Kidney (tissue), 14 donors: Measurements from ENCODE around the gene KCTD12. TPM values are rescaled to one million over a fixed set of nuclear protein-coding genes. Genes with fewer than 3 reads are reported as not detected.

Experiments
- DNase-seq, 5 donors: peaks; one replicate each; pipeline ENCODE4 v3.0.0-alpha.2; 2013 to 2020
- FAIRE-seq: peaks from 2 replicates; lab custom pipeline; 2012; peaks lifted over from hg19 to GRCh38; lab: Jason Lieb, UNC
- H3K27ac ChIP-seq, 2 donors: one replicate each; pipeline ENCODE4 v1.7.0; 2013; ENCODE audit warnings: low read depth in 2 of 2, low read length in 2 of 2, inconsistent platforms in 1 of 2
- H3K27me3 ChIP-seq: one replicate; pipeline ENCODE4 v1.7.1; 2013; ENCODE audit warnings: low read length, inconsistent platforms; ENCODE audit not compliant: control insufficient read depth, insufficient read depth
- H3K36me3 ChIP-seq, 3 donors: one replicate each; pipeline versions ENCODE4 v1.7.0 to v1.7.1; 2013; ENCODE audit warnings: low read length in 3 of 3, control low read depth in 1 of 3, inconsistent platforms in 1 of 3; ENCODE audit not compliant: insufficient read depth in 3 of 3, control insufficient read depth in 2 of 3
- H3K4me1 ChIP-seq, 3 donors: one replicate each; pipeline versions ENCODE4 v1.7.0 to v1.7.1; 2013; ENCODE audit warnings: low read length in 3 of 3, inconsistent platforms in 1 of 3, low read depth in 1 of 3; ENCODE audit not compliant: control insufficient read depth in 2 of 3, insufficient read depth in 2 of 3
- H3K4me3 ChIP-seq, 3 donors: one replicate each; pipeline versions ENCODE4 v1.7.0 to v1.8.1; 2013; ENCODE audit warnings: low read length in 3 of 3, control low read depth in 1 of 3, inconsistent platforms in 1 of 3
- H3K9ac ChIP-seq, 3 donors: one replicate each; pipeline versions ENCODE4 v1.7.0 to v1.7.1; 2013; ENCODE audit warnings: low read length in 3 of 3, control low read depth in 1 of 3, inconsistent platforms in 1 of 3
- H3K9me3 ChIP-seq, 3 donors: one replicate each; pipeline versions ENCODE4 v1.7.0 to v1.7.1; 2013; ENCODE audit warnings: low read length in 3 of 3, control low read depth in 1 of 3, inconsistent platforms in 1 of 3; ENCODE audit not compliant: control insufficient read depth in 2 of 3, insufficient read depth in 1 of 3
- CTCF ChIP-seq: IDR thresholded peaks from 3 replicates; pipeline ENCODE4 v1.5.1; 2012; ENCODE audit warnings: mild to moderate bottlenecking, moderate library complexity, borderline replicate concordance; ENCODE audit not compliant: insufficient read depth; ENCODE audit errors: extremely low read depth
- intact Hi-C: fragments of 100-400 bp; cut with DNase I; formaldehyde crosslinking; loops from one replicate; pipeline ENCODE4 v1.11.1; 2022
- polyA plus RNA-seq: library from polyadenylated mRNA; stranded (reverse); fragments of 350-450 nt; fragmentation: Illumina TruSeq; extraction: RNeasy Lipid Tissue Mini Kit (QIAGEN cat#74804); gene quantifications from one replicate; pipeline ENCODE4 v1.2.3, GENCODE V29; 2014; ENCODE audit warnings: low read depth, low replicate concordance; ENCODE audit not compliant: insufficient read depth
- total RNA-seq: library from RNA; stranded (reverse); fragmentation: NEBNext Ultra II Directional; extraction: Animal tissue kit (Norgen Biotek cat#: 25700); gene quantifications from one replicate; pipeline ENCODE4 v1.2.1, GENCODE V29; 2021
- donor health status: control.
- donor health status: control.
- donor health status: control.
- donor health status: control.
- donor health status: control.
- donor health status: DM: yes; HTN: yes; CAD: no.
- donor health status: Normal renal cell carcinoma (clear cell type).

The KCTD12 gene
- total and polyA plus RNA-seq, 2 donors from 2014 or later: 18.0 to 132 TPM

DNA sequence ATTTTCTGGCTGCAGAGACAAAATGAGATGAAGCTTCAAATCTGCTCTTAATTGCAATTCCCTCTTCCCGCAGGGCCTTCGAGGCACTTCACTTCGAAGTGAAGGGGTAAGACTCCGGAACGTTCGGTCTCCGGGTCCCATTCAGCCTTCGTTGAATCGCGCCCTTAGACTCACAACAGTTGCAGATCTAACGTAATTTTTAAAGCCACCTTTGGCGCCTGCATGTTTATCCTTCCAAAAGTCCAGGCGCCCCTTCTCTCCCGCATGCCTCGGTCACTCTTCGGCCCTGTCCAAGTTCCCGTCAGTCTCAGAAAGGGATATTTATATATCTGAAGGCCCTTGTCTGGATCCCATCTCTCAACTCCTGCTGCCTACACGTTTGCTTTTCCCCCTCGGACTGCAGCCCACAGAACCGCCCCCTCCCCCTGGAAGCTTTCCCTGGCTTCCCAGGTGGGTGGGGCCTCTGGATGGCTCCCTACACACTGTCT lies 915 bp upstream of the KCTD12 start:
- H3K4me3 ChIP-seq: peak overlapping the region; percentile 63 to 68 (median 68)
- peaks cover 0 to 6% (median 4%) of the 10 kb centered on the region in 3 donors for H3K4me1 ChIP-seq
- FAIRE-seq (no peak), DNase-seq (peak in 2 of 5 donors; percentile 41 to 64)
- no peak for TF ChIP-seq CTCF
- no peaks in the 10 kb centered on the region for H3K27me3 ChIP-seq
- H3K27ac ChIP-seq: peak overlapping the region; percentile 29 to 71
- peak overlapping the region; percentile 17 to 49 (median 38) for H3K9ac ChIP-seq
- H3K36me3 ChIP-seq: no peaks in the 10 kb centered on the region
- no peaks in the 10 kb centered on the region for H3K9me3 ChIP-seq
- intact Hi-C loops: no loop called here

GRCh38 chr13:76886005-76886291 lies 257 bp downstream of the KCTD12 start:
- DNase-seq (no peak), FAIRE-seq (no peak)
- Histone ChIP-seq H3K36me3 (no peaks in the 10 kb centered on the region), H3K27me3 (no peaks in the 10 kb centered on the region), H3K4me3 (peak overlapping the region; percentile 40 to 72 (median 70)), H3K9me3 (no peaks in the 10 kb centered on the region), H3K9ac (peak overlapping the region in 2 of 3 donors; percentile 21 to 32), H3K27ac (peak overlapping the region; percentile 63 to 89), H3K4me1 (peaks cover 0 to 6% (median 4%) of the 10 kb centered on the region in 3 donors)
- intact Hi-C loops: no loop called here
- no peak for TF ChIP-seq CTCF

DNA sequence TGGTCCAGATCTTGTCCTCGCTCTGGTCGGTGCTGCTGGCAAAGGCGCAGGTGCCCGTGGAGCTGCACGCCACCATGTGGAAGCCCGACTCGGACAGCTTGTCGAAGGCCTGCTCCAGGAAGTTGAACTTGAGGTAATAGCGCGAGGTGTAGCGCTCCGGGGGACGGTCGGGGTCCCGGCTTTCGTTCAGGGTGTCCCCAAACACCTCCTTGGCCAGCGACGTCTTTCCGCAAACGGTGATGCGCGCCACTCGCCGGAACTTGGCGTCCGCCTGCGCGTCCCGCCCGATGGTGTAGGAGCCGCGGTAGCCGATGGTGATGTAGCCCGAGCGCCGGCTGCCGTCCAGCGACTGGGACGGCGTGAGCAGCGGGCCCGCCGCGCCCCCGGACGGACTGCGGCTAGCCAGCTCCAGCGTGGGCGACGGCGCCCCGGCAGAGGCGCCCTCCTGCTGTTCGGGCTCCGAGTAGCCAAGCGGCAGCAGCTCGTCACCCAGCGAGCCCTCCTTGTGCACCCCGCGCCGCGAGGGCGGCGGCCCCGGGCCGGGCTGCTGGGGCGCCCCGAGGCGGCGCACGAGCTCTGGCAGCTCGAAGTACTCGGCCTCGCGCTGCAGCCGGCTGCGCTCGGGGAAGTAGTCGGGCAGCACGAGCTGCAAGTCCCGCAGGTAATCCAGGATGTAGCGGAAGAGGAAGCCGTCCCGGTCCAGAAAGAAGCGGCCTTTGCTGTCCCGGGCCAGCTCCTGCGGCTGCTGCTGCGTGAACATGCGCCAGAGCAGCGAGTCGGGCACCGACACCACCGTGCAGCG lies 801 bp downstream of the KCTD12 start:
- Histone ChIP-seq H3K36me3 (no peaks in the 10 kb centered on the region), H3K27ac (peak overlapping the region; percentile 63 to 89), H3K27me3 (no peaks in the 10 kb centered on the region), H3K4me3 (peak overlapping the region; percentile 70 to 74 (median 72)), H3K9ac (peak overlapping the region; percentile 21 to 68 (median 36)), H3K9me3 (no peaks in the 10 kb centered on the region), H3K4me1 (peaks cover 0 to 6% (median 4%) of the 10 kb centered on the region in 3 donors)
- no peak for FAIRE-seq
- peak; percentile 58 for TF ChIP-seq CTCF
- intact Hi-C loops: no loop called here
- peak; percentile 78 to 93 (median 85) for DNase-seq
